Muscle of leg (tissue), 11 donors: Measurements from ENCODE around the gene FBN1. TPM values are rescaled to one million over a fixed set of nuclear protein-coding genes. Genes with fewer than 3 reads are reported as not detected.
A peak's percentile ranks its signal among the peaks of the same experiment; 100 is the strongest.

Experiments used
- DNase-seq: peaks from one replicate; pipeline ENCODE4 v3.0.0; 2013
- H3K27ac ChIP-seq: one replicate; pipeline ENCODE4 v1.5.1; 2013; ENCODE audit warnings: mild to moderate bottlenecking, low read length, control low read depth
- H3K27me3 ChIP-seq: one replicate; pipeline ENCODE4 v1.6.1; 2013; ENCODE audit warnings: low read length; ENCODE audit not compliant: control insufficient read depth, insufficient read depth
- H3K36me3 ChIP-seq: one replicate; pipeline ENCODE4 v1.6.1; 2013; ENCODE audit warnings: low read length; ENCODE audit not compliant: control insufficient read depth, insufficient read depth
- H3K4me1 ChIP-seq: one replicate; pipeline ENCODE4 v1.6.1; 2013; ENCODE audit warnings: low read length; ENCODE audit not compliant: control insufficient read depth, insufficient read depth
- H3K4me3 ChIP-seq: one replicate; pipeline ENCODE4 v1.5.1; 2013; ENCODE audit warnings: low read length, control low read depth
- H3K9me3 ChIP-seq: replicated peaks from 2 replicates; pipeline ENCODE4 v1.6.1; 2013; ENCODE audit warnings: low read depth, low read length; ENCODE audit not compliant: control insufficient read depth
- WGBS: methylation state at CpG from one replicate; pipeline ENCODE4 v1.1.5; 2013; ENCODE audit warnings: missing lambda C conversion rate; ENCODE audit not compliant: insufficient coverage; 5-methylcytosine and 5-hydroxymethylcytosine counted together
- polyA plus RNA-seq, 8 donors: library from polyadenylated mRNA; unstranded; fragments of 120-200 nt; gene quantifications; one replicate each; pipeline versions ENCODE4 v1.2.1 to v1.2.3, GENCODE V29; 2013; ENCODE audit warnings: inconsistent platforms in 1 of 8, low replicate concordance in 1 of 8; ENCODE audit not compliant: insufficient read length in 8 of 8, insufficient read depth in 1 of 8
- total RNA-seq: library from RNA; stranded (reverse); fragments of 120-200 nt; gene quantifications from one replicate; pipeline ENCODE4 v1.2.4, GENCODE V29; 2013

FBN1 gene
- total and polyA plus RNA-seq, 9 donors: 137 to 392 (median 243) TPM

- Histone ChIP-seq H3K9me3 (no peaks in the 10 kb centered on the region), H3K4me1 (peaks cover 29% of the 10 kb centered on the region), H3K27me3 (no peaks in the 10 kb centered on the region), H3K36me3 (no peaks in the 10 kb centered on the region), H3K27ac (no peak overlapping the region), H3K4me3 (no peak overlapping the region)
- DNase-seq: no peak
- WGBS: no CpG with 5 or more reads among the region's 2 CpGs
Observed at GRCh38 chr15:48400086-48400485, 245.4 kb downstream of the FBN1 start.

DNA sequence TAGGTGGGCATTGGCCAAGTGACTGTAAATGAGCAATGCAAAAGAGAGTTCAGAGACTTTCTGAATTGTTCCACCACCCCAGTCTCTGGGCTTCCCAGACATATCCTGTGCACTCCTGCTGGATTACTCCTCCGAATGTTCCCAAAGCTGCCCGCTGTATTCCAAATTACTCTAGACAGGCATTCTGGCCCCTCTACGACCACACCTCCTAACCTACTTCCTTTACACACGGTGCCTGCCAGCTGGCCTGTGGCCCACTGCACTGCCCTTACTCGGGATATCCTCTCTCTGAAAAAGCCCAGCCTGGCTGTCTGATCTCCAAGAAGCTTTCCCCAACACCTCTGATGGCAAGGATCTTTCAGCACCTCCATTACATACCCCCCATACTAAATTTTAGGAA lies 247.7 kb downstream of the FBN1 start:
- DNase-seq: no peak
- Histone ChIP-seq H3K4me3 (no peak overlapping the region), H3K27ac (no peak overlapping the region), H3K36me3 (no peaks in the 10 kb centered on the region), H3K4me1 (peaks cover 47% of the 10 kb centered on the region), H3K9me3 (no peaks in the 10 kb centered on the region), H3K27me3 (no peaks in the 10 kb centered on the region)
- WGBS: 27% methylated on average over 5 of the region's 5 CpGs

DNA sequence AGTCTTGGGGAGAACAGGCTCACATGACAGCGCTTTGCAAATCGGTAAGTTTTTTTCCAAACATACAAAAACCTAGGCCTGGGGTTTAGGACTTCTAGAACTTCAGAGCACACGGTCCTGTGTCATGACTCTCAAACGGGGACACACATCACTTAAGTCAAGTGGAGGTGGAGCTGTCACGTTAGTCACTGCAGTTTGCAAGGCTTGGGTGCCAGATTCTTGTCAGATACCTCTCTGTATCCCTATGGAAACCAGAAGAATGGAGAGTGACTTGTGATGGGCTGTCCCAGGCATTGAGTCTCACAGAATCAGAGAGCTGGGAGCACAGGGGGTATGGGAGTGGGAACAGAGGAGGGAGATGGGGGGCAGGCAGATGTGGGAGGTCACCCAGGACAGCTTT lies 249.5 kb downstream of the FBN1 start:
- Histone ChIP-seq H3K36me3 (no peaks in the 10 kb centered on the region), H3K27ac (peak overlapping the region; percentile 83), H3K27me3 (no peaks in the 10 kb centered on the region), H3K4me1 (peaks cover 56% of the 10 kb centered on the region), H3K9me3 (no peaks in the 10 kb centered on the region), H3K4me3 (no peak overlapping the region)
- no peak for DNase-seq
- whole genome bisulfite sequencing: 40% methylated on average over 1 of the region's 5 CpGs

GRCh38 chr15:48395521-48396011 lies 249.9 kb downstream of the FBN1 start:
- Histone ChIP-seq H3K27me3 (no peaks in the 10 kb centered on the region), H3K9me3 (no peaks in the 10 kb centered on the region), H3K4me3 (no peak overlapping the region), H3K27ac (peak overlapping the region; percentile 83), H3K36me3 (no peaks in the 10 kb centered on the region), H3K4me1 (peaks cover 56% of the 10 kb centered on the region)
- DNase-seq: peak; percentile 89
- 27% methylated on average over 2 of the region's 5 CpGs for WGBS

- H3K9me3 ChIP-seq: no peaks in the 10 kb centered on the region
- 81% methylated on average over 3 of the region's 4 CpGs for WGBS
- H3K36me3 ChIP-seq: no peaks in the 10 kb centered on the region
- peak overlapping the region; percentile 83 for H3K27ac ChIP-seq
- H3K4me1 ChIP-seq: peaks cover 58% of the 10 kb centered on the region
- peak; percentile 65 for DNase-seq
- no peaks in the 10 kb centered on the region for H3K27me3 ChIP-seq
- no peak overlapping the region for H3K4me3 ChIP-seq
Observed at GRCh38 chr15:48394970-48395369, 250.5 kb downstream of the FBN1 start.

GRCh38 chr15:48393645-48394506 lies 251.6 kb downstream of the FBN1 start:
- WGBS: 42% methylated on average over 11 of the region's 15 CpGs
- Histone ChIP-seq H3K4me1 (peaks cover 65% of the 10 kb centered on the region), H3K9me3 (no peaks in the 10 kb centered on the region), H3K27me3 (no peaks in the 10 kb centered on the region), H3K4me3 (no peak overlapping the region), H3K36me3 (no peaks in the 10 kb centered on the region), H3K27ac (peak overlapping the region; percentile 83)
- DNase-seq: peak; percentile 93

- Histone ChIP-seq H3K27me3 (no peaks in the 10 kb centered on the region), H3K4me3 (no peak overlapping the region), H3K9me3 (no peaks in the 10 kb centered on the region), H3K27ac (peak overlapping the region; percentile 85), H3K36me3 (no peaks in the 10 kb centered on the region), H3K4me1 (peaks cover 61% of the 10 kb centered on the region)
- 23% methylated on average over 4 of the region's 4 CpGs for whole genome bisulfite sequencing
- DNase-seq: peak; percentile 96
Observed at GRCh38 chr15:48392356-48392755, 253.2 kb downstream of the FBN1 start.

- H3K36me3 ChIP-seq: no peaks in the 10 kb centered on the region
- H3K9me3 ChIP-seq: no peaks in the 10 kb centered on the region
- peak overlapping the region; percentile 85 for H3K27ac ChIP-seq
- no peak for DNase-seq
- H3K4me3 ChIP-seq: no peak overlapping the region
- WGBS: no CpG with 5 or more reads among the region's 2 CpGs
- H3K4me1 ChIP-seq: peaks cover 61% of the 10 kb centered on the region
- H3K27me3 ChIP-seq: no peaks in the 10 kb centered on the region
Observed at GRCh38 chr15:48391950-48392349, 253.6 kb downstream of the FBN1 start.

DNA sequence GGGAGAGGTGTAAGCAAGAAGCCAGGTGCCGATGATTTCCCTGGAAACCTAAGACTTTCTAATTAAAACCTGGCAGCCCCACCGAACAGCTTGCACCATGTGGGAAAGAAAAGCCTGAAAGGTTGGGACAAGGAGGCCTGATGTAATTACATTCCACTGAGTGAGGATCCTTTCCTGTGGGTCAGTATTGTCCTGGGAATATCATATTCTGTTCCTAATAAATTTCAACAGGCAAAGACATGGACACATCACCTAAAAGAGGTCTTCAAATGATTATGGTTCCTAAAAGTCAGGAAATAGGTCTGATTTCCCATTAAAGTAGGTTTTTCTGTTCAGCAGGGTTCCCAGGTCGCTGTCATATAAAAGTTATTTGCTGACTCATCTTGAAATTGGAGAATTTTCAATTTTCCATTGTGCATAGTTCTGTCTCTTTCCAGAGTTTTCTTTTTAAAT lies 255.8 kb downstream of the FBN1 start:
- Histone ChIP-seq H3K27me3 (no peaks in the 10 kb centered on the region), H3K9me3 (no peaks in the 10 kb centered on the region), H3K27ac (peak overlapping the region; percentile 89), H3K36me3 (no peaks in the 10 kb centered on the region), H3K4me1 (peaks cover 49% of the 10 kb centered on the region), H3K4me3 (no peak overlapping the region)
- DNase-seq: peak; percentile 94
- no CpG with 5 or more reads among the region's 3 CpGs for WGBS

- Histone ChIP-seq H3K4me1 (peaks cover 43% of the 10 kb centered on the region), H3K36me3 (no peaks in the 10 kb centered on the region), H3K27me3 (no peaks in the 10 kb centered on the region), H3K9me3 (no peaks in the 10 kb centered on the region), H3K27ac (peak overlapping the region; percentile 89), H3K4me3 (no peak overlapping the region)
- WGBS: no CpG with 5 or more reads among the region's 1 CpG
- DNase-seq: no peak
Observed at GRCh38 chr15:48388910-48389309, 256.6 kb downstream of the FBN1 start.
